HL-60 (cell line): ENCODE data around the gene GPN1.
A peak's percentile ranks its signal among the peaks of the same experiment; 100 is the strongest.

Experiments used
- DNase-seq, 2 experiments: peaks; one replicate each; pipeline ENCODE4 v3.0.0-alpha.2; 2010 to 2020; ENCODE audit warnings: low read depth in 1 of 2, low spot score in 1 of 2
- H3K27ac ChIP-seq: fragments of 250-450 bp; sonication (Bioruptor Pico); replicated peaks from 2 replicates; pipeline ENCODE4 v1.5.1; 2020; ENCODE audit warnings: mild to moderate bottlenecking, moderate library complexity
- H3K27me3 ChIP-seq: fragments of 250-450 bp; sonication (Bioruptor Pico); 2 replicates; pipeline ENCODE4 v1.5.1; 2021; ENCODE audit warnings: mild to moderate bottlenecking, moderate library complexity; ENCODE audit not compliant: insufficient read depth, poor library complexity, severe bottlenecking
- H3K4me3 ChIP-seq: replicated peaks from 2 replicates; pipeline ENCODE4 v1.5.1; 2011; ENCODE audit warnings: mild to moderate bottlenecking, control low read depth, low read length; ENCODE audit not compliant: insufficient read depth
- GABPA ChIP-seq: IDR thresholded peaks from 2 replicates; pipeline ENCODE4 v1.6.1; 2012; ENCODE audit warnings: low read depth
- POLR2AphosphoS5 ChIP-seq: IDR thresholded peaks from 2 replicates; pipeline ENCODE4 v1.6.1; 2012; ENCODE audit warnings: low read depth
- SPI1 ChIP-seq: IDR thresholded peaks from 2 replicates; pipeline ENCODE4 v1.6.1; 2012; ENCODE audit warnings: low read depth, mild to moderate bottlenecking, borderline replicate concordance
- TF ChIP-seq, protein P1 (sequence below): IDR thresholded peaks from one replicate; pipeline ENCODE4 v1.5.1; 2011; ENCODE audit warnings: low read length, control low read depth, inconsistent platforms; ENCODE audit not compliant: insufficient read depth
- TF ChIP-seq, protein P2 (sequence below): IDR thresholded peaks from 2 replicates; pipeline ENCODE4 v1.6.1; 2012; ENCODE audit warnings: low read depth; ENCODE audit not compliant: insufficient replicate concordance

GPN1 gene

DNA sequence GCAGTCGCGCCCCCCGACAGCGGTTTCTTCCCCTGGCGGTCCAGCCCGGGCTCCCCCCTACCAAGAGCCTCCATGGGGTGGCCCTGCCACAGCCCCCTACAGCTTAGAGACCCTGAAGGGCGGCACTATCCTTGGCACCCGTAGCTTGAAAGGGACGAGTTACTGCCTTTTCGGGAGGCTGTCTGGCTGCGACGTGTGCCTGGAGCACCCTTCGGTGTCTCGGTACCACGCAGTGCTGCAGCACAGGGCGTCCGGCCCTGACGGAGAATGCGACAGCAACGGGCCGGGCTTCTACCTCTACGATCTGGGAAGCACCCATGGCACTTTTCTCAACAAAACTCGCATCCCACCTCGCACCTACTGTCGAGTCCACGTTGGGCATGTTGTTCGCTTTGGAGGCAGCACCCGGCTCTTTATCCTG is 35.3 kb downstream of the GPN1 start:
- TF ChIP-seq, protein P1, sequence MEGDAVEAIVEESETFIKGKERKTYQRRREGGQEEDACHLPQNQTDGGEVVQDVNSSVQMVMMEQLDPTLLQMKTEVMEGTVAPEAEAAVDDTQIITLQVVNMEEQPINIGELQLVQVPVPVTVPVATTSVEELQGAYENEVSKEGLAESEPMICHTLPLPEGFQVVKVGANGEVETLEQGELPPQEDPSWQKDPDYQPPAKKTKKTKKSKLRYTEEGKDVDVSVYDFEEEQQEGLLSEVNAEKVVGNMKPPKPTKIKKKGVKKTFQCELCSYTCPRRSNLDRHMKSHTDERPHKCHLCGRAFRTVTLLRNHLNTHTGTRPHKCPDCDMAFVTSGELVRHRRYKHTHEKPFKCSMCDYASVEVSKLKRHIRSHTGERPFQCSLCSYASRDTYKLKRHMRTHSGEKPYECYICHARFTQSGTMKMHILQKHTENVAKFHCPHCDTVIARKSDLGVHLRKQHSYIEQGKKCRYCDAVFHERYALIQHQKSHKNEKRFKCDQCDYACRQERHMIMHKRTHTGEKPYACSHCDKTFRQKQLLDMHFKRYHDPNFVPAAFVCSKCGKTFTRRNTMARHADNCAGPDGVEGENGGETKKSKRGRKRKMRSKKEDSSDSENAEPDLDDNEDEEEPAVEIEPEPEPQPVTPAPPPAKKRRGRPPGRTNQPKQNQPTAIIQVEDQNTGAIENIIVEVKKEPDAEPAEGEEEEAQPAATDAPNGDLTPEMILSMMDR: no peak
- TF ChIP-seq POLR2AphosphoS5: no peak
- no peak for TF ChIP-seq GABPA
- TF ChIP-seq, protein P2, sequence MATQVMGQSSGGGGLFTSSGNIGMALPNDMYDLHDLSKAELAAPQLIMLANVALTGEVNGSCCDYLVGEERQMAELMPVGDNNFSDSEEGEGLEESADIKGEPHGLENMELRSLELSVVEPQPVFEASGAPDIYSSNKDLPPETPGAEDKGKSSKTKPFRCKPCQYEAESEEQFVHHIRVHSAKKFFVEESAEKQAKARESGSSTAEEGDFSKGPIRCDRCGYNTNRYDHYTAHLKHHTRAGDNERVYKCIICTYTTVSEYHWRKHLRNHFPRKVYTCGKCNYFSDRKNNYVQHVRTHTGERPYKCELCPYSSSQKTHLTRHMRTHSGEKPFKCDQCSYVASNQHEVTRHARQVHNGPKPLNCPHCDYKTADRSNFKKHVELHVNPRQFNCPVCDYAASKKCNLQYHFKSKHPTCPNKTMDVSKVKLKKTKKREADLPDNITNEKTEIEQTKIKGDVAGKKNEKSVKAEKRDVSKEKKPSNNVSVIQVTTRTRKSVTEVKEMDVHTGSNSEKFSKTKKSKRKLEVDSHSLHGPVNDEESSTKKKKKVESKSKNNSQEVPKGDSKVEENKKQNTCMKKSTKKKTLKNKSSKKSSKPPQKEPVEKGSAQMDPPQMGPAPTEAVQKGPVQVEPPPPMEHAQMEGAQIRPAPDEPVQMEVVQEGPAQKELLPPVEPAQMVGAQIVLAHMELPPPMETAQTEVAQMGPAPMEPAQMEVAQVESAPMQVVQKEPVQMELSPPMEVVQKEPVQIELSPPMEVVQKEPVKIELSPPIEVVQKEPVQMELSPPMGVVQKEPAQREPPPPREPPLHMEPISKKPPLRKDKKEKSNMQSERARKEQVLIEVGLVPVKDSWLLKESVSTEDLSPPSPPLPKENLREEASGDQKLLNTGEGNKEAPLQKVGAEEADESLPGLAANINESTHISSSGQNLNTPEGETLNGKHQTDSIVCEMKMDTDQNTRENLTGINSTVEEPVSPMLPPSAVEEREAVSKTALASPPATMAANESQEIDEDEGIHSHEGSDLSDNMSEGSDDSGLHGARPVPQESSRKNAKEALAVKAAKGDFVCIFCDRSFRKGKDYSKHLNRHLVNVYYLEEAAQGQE: no peak
- no peak for TF ChIP-seq SPI1
- H3K27me3 ChIP-seq: no peaks in the 10 kb centered on the region
- peak overlapping the region; percentile 93 for H3K27ac ChIP-seq
- peak overlapping the region; percentile 94 for H3K4me3 ChIP-seq
- no peak for DNase-seq

DNA sequence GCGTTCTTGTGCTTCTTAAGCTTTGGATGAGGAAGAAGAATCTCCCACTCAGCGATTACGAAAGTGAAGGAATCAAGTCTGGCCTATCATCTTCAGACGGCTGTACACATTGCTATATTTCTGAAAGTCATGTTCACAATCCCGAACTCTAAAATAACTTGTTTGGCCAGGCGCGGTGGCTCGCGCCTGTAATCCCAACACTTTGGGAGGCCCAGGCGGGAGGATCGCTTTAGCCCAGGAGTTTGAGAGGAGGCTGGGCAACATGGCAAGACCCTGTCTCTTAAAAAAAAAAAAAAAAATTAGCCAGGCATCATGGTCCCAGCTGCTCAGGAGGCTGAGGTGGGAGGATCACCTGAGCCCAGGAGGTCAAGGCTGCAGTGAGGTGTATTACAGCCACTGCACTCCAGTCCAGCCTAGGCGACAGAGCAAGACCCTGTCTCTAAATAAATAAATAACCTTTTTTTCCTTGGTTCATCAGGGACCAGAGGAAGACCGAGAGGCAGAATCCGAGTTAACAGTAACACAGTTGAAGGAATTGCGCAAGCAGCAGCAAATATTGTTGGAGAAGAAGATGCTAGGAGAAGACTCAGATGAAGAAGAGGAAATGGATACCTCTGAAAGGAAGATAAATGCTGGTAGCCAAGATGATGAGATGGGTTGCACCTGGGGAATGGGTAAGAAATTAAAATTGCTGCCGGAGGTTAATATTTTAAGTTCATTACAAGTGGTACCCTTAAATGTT is 35.9 kb downstream of the GPN1 start:
- peak in 1 of 2 experiments; percentile 42 for DNase-seq
- no peak for TF ChIP-seq POLR2AphosphoS5
- no peak for TF ChIP-seq SPI1
- TF ChIP-seq, protein P1: no peak
- TF ChIP-seq, protein P2: no peak
- no peak for TF ChIP-seq GABPA
- H3K27me3 ChIP-seq: no peaks in the 10 kb centered on the region
- H3K4me3 ChIP-seq: peak overlapping the region; percentile 94
- peak overlapping the region; percentile 93 for H3K27ac ChIP-seq

DNA sequence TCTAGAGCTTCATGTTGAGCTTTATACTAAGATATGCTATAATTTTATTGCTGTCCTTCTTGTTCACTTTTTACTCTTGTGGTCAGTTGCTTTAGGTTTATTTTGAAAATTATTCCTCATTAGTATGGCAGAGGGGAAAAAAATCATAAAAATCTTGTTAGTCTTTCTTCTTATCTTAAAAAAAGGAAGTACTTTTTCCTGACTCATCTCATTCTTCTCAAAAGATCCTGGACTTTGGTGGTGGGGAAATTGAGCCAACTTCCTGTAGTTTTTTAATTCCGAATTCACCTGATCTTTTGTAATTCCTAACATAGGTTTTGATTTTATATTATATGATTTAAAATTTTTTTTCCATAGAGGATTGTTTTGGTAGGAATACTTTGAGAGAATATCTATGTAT is 38.6 kb downstream of the GPN1 start:
- Histone ChIP-seq H3K4me3 (no peak overlapping the region), H3K27ac (peak overlapping the region; percentile 39), H3K27me3 (no peaks in the 10 kb centered on the region)
- TF ChIP-seq, protein P2: no peak
- TF ChIP-seq POLR2AphosphoS5 (no peak), GABPA (no peak), SPI1 (peak; percentile 10; the same call in 1 of the 2 replicates)
- no peak for DNase-seq
